Sigmoid colon (tissue), 4 donors: Measurements from ENCODE around the gene MEGF6.

ENCODE experiments used
- EP300 ChIP-seq, 4 donors: sonication (generic); formaldehyde crosslinking; IDR thresholded peaks; one replicate each; pipeline ENCODE4 v1.6.1; 2017; ENCODE audit warnings: antibody characterized with exemption in 4 of 4
- POLR2A ChIP-seq, 2 donors: fragments of 450-650 bp; IDR thresholded peaks; one replicate each; pipeline ENCODE4 v1.6.1; 2016; ENCODE audit warnings: antibody characterized with exemption in 2 of 2, mild to moderate bottlenecking in 2 of 2, moderate library complexity in 2 of 2
- POLR2AphosphoS5 ChIP-seq, 4 donors: sonication (generic); formaldehyde crosslinking; IDR thresholded peaks; one replicate each; pipeline ENCODE4 v1.6.1; 2017; ENCODE audit warnings: antibody characterized with exemption in 4 of 4
- TF ChIP-seq, protein P1 (sequence below), 4 experiments: fragments of 450-650 bp in 3 of 4; fragments of 200-600 bp in 1 of 4; IDR thresholded peaks; one replicate each; pipeline ENCODE4 v1.5.1; 2016 to 2019; ENCODE audit warnings: antibody characterized with exemption in 4 of 4, mild to moderate bottlenecking in 3 of 4, moderate library complexity in 2 of 4

DNA sequence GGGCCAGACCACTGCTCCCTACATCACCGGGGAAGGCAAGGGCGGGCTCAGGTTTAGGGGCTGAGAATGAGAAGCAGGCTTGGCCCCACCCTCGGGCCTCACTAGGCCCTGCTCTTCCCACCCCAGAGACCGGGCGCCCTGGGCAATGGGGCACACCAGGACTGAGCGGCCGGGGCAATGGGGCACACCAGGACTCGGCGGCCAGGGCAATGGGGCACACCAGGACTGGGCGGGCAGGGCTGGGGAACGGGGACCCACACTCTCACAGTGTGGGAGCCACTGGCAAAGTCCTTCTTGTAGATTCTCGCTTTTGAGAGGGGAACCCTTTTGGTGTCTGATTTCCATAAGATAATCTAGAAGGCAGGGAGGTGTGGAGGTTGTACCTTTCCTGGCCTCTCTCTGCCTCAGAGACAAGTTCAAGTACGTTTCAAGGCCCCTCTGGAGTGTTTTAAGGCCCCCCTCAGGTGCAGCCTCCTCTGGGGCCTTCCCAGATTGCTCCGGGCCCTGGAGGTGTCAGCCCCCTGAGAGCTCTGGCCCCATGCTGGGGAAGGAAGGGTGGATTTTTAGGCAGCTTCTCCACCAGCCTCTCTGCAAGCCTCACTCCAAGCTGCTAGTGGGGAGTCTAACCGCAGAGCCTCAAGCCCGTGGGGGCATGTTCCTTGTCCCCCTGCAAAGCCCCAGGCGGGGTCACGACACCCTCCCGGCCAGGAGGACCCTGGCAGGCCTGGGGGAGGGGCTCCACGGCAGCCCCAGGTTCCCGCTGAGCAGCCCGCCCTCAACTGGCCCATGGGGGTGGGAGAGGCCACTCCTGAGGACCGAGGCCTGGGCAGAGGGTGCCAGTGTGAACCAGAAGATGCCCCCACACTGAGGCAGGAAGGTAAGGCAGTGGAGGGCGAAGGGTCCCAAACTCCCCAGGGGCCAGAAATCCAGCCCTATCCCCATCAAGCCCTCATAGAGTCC, 90.6 kb downstream of the MEGF6 start:
- TF ChIP-seq, protein P1, sequence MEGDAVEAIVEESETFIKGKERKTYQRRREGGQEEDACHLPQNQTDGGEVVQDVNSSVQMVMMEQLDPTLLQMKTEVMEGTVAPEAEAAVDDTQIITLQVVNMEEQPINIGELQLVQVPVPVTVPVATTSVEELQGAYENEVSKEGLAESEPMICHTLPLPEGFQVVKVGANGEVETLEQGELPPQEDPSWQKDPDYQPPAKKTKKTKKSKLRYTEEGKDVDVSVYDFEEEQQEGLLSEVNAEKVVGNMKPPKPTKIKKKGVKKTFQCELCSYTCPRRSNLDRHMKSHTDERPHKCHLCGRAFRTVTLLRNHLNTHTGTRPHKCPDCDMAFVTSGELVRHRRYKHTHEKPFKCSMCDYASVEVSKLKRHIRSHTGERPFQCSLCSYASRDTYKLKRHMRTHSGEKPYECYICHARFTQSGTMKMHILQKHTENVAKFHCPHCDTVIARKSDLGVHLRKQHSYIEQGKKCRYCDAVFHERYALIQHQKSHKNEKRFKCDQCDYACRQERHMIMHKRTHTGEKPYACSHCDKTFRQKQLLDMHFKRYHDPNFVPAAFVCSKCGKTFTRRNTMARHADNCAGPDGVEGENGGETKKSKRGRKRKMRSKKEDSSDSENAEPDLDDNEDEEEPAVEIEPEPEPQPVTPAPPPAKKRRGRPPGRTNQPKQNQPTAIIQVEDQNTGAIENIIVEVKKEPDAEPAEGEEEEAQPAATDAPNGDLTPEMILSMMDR (IDR thresholded peaks at IDR 0.05) = no peak
- TF ChIP-seq POLR2A (IDR thresholded peaks at IDR 0.05) (no peak), EP300 (IDR thresholded peaks at IDR 0.05) (no peak), POLR2AphosphoS5 (IDR thresholded peaks at IDR 0.05) (no peak)
